Neutrophil (primary cell): ENCODE results near the gene FAM25A.
"Not testable (repeated sequence)": the region's sequence is repeated elsewhere in the genome, so short reads cannot be mapped to it uniquely, and the experiment has no call there.

ENCODE experiments used
- H3K27ac ChIP-seq: fragments of 200-600 bp; sonication (generic); 2 replicates; pipeline ENCODE4 v1.5.1; 2016; ENCODE audit warnings: mild to moderate bottlenecking, moderate library complexity
- H3K27me3 ChIP-seq: fragments of 200-600 bp; sonication (generic); 2 replicates; pipeline ENCODE4 v1.6.0; 2016; ENCODE audit warnings: mild to moderate bottlenecking
- H3K36me3 ChIP-seq: fragments of 200-600 bp; sonication (generic); 2 replicates; pipeline ENCODE4 v1.5.1; 2017
- H3K4me1 ChIP-seq, 2 experiments: fragments of 200-600 bp in 1 of 2; sonication (generic) in 1 of 2; 1 replicate in 1 of 2; 2 replicates in 1 of 2; pipeline versions ENCODE4 v1.5.1 to v1.6.1; 2013 to 2016; ENCODE audit warnings: low read depth in 1 of 2, low read length in 1 of 2, mild to moderate bottlenecking in 1 of 2, moderate library complexity in 1 of 2; ENCODE audit not compliant: control insufficient read depth in 1 of 2, insufficient read depth in 1 of 2
- H3K4me3 ChIP-seq, 2 experiments: fragments of 200-600 bp in 1 of 2; sonication (generic) in 1 of 2; 1 replicate in 1 of 2; 2 replicates in 1 of 2; pipeline ENCODE4 v1.5.1; 2013 to 2016; ENCODE audit warnings: low read depth in 1 of 2, low read length in 1 of 2, mild to moderate bottlenecking in 1 of 2, moderate library complexity in 1 of 2
- H3K9me3 ChIP-seq: fragments of 200-600 bp; sonication (generic); 2 replicates; pipeline ENCODE4 v1.5.1; 2016
- CTCF ChIP-seq: fragments of 200-600 bp; sonication (generic); IDR thresholded peaks from 2 replicates; pipeline ENCODE4 v1.5.1; 2016; ENCODE audit warnings: antibody characterized with exemption

The FAM25A gene

DNA sequence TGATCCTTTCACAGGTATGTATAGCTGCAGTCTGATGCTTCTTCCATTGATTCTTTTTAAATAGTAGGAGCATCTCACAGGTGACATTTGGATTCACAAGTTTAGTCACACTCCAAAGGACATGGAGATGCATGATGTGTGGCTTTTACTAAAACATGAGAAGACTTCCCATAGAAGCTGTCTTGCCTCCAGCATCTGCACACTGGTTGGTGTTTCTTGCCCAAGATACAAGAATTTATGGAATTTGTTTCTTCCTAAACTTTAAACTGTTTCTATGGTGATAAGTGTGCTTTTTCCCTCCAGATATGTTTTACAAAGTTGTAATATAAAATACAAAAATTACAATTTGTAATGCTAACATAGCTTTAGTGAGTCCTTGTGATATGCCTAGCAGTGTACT is 27.6 kb upstream of the FAM25A start:
- no peaks in the 10 kb centered on the region for H3K36me3 ChIP-seq
- H3K27ac ChIP-seq, result no peak overlapping the region
- no peaks in the 10 kb centered on the region for H3K4me1 ChIP-seq
- no peaks in the 10 kb centered on the region for H3K27me3 ChIP-seq
- H3K9me3 ChIP-seq, result no peaks in the 10 kb centered on the region
- TF ChIP-seq CTCF, result no peak
- H3K4me3 ChIP-seq, result no peak overlapping the region

DNA sequence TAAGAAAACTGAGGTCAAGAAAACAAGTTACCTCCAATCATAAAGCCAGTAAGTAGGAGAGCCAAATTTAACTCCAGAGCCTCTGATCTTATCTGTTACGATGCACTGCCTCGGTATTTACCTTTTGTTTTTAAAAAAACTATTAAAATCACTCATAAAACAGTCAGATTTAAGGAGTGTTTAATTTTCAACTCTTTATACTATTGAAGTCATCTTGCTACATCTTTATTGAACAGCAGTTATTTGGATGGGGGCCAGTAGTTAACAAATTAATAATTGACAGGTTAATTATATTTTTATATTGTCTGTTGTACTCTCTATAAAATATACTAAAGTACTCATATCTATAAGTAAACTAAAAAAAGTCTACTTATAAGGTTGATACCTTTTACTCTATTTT is 27.2 kb upstream of the FAM25A start:
- no peaks in the 10 kb centered on the region for H3K4me1 ChIP-seq
- no peak overlapping the region for H3K27ac ChIP-seq
- no peak overlapping the region for H3K4me3 ChIP-seq
- H3K9me3 ChIP-seq, result no peaks in the 10 kb centered on the region
- TF ChIP-seq CTCF, result no peak
- H3K36me3 ChIP-seq, result no peaks in the 10 kb centered on the region
- H3K27me3 ChIP-seq, result no peaks in the 10 kb centered on the region

DNA sequence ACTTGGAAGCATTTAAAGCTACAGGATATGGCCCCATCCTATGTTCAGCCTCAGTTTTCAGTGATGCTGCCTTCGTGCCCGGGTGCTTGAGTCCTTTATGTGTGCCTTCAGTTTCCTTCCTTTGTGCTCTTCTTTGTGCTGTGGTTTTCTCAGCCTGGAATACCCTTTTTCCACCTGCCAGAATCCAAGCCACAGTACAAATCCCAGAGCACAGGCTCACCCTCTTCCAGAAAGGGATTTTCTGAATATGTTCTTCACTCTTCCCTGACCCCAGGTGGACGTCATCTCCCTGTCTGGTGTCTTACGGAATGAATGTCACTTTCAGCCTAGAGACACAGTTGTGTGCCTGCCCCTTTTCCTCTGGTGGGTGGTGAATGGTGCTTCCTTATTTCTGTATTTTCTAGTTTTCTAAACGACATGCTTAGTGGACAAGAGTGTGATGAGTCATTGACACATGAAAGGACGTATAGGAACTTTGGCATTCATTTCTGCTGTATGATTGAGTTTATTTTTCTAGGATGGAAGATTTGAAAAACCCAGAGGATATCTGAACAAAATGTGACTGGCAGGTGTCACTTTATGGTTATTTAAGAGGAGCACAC is 20.2 kb upstream of the FAM25A start:
- H3K36me3 ChIP-seq, H3K27ac ChIP-seq, H3K27me3 ChIP-seq, H3K9me3 ChIP-seq, H3K4me3 ChIP-seq, H3K4me1 ChIP-seq: not testable (repeated sequence)

DNA sequence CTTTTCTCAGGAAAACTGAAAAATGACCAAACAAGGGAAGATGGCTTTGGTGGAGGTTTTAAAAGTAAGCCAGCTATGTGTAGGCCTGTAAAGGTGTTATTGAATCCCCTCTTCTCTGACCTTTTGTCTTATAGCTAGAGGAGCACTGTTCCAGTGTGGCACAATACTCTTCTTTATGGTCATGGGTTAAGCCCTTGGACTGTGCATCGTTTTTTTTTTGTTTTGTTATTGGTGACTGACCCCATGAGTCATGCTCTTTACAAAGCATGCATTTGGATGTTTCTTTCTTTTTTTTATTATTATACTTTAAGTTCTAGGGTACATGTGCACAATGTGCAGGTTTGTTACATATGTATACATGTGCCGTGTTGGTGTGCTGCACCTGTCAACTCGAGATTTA is 19.6 kb upstream of the FAM25A start:
- no peak overlapping the region for H3K27ac ChIP-seq
- TF ChIP-seq CTCF, result no peak
- no peaks in the 10 kb centered on the region for H3K9me3 ChIP-seq
- H3K4me3 ChIP-seq, result no peak overlapping the region
- no peaks in the 10 kb centered on the region for H3K4me1 ChIP-seq
- no peaks in the 10 kb centered on the region for H3K36me3 ChIP-seq
- no peaks in the 10 kb centered on the region for H3K27me3 ChIP-seq

DNA sequence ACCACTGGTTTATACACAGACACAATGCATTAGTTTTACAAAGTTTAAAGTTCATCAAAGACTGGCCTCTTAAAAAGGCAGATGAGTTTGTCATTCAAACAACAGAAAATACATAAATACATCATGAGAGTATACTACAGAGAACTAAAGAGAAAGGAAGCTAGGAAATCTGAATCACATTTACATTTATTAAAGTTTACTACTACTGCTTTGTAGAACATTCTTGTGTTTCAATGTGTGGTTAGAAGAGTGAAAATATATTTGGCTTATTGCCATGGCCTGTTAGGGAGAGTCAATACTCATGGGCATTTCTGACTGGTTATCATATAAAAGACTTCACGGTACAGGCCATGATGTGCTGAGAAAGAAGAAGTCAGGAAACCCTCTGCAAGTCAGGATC is 13.0 kb upstream of the FAM25A start:
- not testable (repeated sequence) for H3K9me3 ChIP-seq, H3K27me3 ChIP-seq, H3K36me3 ChIP-seq, H3K4me1 ChIP-seq, H3K4me3 ChIP-seq, H3K27ac ChIP-seq

DNA sequence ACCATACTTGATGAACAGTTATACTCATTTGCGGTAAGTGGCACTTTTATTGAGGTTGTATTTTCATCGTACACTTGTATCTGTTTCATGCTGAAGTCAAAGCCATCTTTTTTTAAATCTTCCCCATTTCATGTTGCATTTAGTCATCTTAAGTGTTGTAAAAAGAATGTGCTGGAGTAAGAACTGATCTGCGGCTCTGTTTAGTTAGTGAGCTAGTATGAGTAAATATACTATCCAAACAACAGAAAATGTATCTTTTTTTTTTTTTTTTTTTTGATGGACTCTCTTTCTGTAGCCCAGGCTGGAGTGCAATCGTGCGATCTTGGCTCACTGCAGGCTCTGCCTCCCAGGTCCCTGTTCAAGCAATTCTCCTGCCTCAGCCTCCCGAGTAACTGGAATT is 12.4 kb upstream of the FAM25A start:
- not testable (repeated sequence) for H3K4me1 ChIP-seq, H3K4me3 ChIP-seq, H3K27me3 ChIP-seq, H3K9me3 ChIP-seq, H3K27ac ChIP-seq, H3K36me3 ChIP-seq

- not testable (repeated sequence) for H3K4me3 ChIP-seq, H3K36me3 ChIP-seq, H3K27me3 ChIP-seq, H3K4me1 ChIP-seq, H3K27ac ChIP-seq, H3K9me3 ChIP-seq
Measured at GRCh38 chr10:87008303-87008702, 11.8 kb upstream of the FAM25A start.

DNA sequence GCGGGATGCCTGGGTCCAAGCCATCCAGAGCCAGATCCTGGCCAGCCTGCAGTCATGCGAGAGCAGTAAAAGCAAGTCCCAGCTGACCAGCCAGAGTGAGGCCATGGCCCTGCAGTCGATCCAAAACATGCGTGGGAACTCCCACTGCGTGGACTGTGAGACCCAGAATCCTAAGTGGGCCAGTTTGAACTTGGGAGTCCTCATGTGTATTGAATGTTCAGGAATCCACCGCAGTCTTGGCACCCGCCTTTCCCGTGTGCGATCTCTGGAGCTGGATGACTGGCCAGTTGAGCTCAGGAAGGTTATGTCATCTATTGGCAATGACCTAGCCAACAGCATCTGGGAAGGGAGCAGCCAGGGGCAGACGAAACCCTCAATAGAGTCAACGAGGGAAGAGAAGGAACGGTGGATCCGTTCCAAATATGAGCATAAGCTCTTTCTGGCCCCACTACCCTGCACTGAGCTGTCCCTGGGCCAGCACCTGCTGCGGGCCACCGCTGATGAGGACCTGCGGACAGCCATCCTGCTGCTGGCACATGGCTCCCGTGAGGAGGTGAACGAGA is 10.9 kb upstream of the FAM25A start:
- not testable (repeated sequence) for H3K27me3 ChIP-seq, H3K4me3 ChIP-seq, H3K9me3 ChIP-seq

GRCh38 chr10:87013528-87013927 is 6.6 kb upstream of the FAM25A start:
- not testable (repeated sequence) for H3K36me3 ChIP-seq

More for the DNA sequence above, 10.9 kb upstream of the FAM25A start:
- H3K4me1 ChIP-seq, H3K36me3 ChIP-seq, H3K27ac ChIP-seq: not testable (repeated sequence)

GRCh38 chr10:87014986-87015716 is 4.9 kb upstream of the FAM25A start:
- not testable (repeated sequence) for H3K9me3 ChIP-seq

More at GRCh38 chr10:87013528-87013927, 6.6 kb upstream of the FAM25A start:
- H3K4me1 ChIP-seq, H3K27ac ChIP-seq, H3K4me3 ChIP-seq, H3K9me3 ChIP-seq, H3K27me3 ChIP-seq: not testable (repeated sequence)

GRCh38 chr10:87018127-87018526 is 2.0 kb upstream of the FAM25A start:
- H3K9me3 ChIP-seq, H3K27me3 ChIP-seq, H3K36me3 ChIP-seq, H3K4me1 ChIP-seq, H3K4me3 ChIP-seq, H3K27ac ChIP-seq: not testable (repeated sequence)

More at GRCh38 chr10:87014986-87015716, 4.9 kb upstream of the FAM25A start:
- not testable (repeated sequence) for H3K27me3 ChIP-seq, H3K27ac ChIP-seq, H3K4me3 ChIP-seq, H3K4me1 ChIP-seq, H3K36me3 ChIP-seq
